Transverse colon (tissue), 3 donors: ENCODE results near the gene SRM.
A peak's percentile ranks its signal among the peaks of the same experiment; 100 is the strongest.

ENCODE experiments used
- CTCF ChIP-seq, 5 experiments: fragments of 200-600 bp in 3 of 5; fragments of 450-650 bp in 2 of 5; sonication (generic) in 3 of 5; IDR thresholded peaks; 1 replicate in 2 of 5; 2 replicates in 3 of 5; pipeline ENCODE4 v1.5.1; 2016 to 2017; ENCODE audit warnings: antibody characterized with exemption in 5 of 5, inconsistent platforms in 3 of 5, mild to moderate bottlenecking in 2 of 5, moderate library complexity in 1 of 5
- POLR2A ChIP-seq: fragments of 450-650 bp; IDR thresholded peaks from one replicate; pipeline ENCODE4 v1.6.1; 2016; ENCODE audit warnings: antibody characterized with exemption, mild to moderate bottlenecking, moderate library complexity

GRCh38 chr1:11059968-11060830, at the start of gene SRM:
- peak in 3 of 5 experiments; percentile 14 to 59 (median 34) for TF ChIP-seq CTCF (IDR thresholded peaks at IDR 0.05)
- peak; percentile 60 for TF ChIP-seq POLR2A
